GM18526 (cell line): ENCODE data around the gene MRPL2.

Experiments used
- POLR2A ChIP-seq: IDR thresholded peaks from 3 replicates; pipeline ENCODE4 v1.6.1; 2011; ENCODE audit not compliant: insufficient read length; ENCODE audit errors: extremely low read depth

The MRPL2 gene

GRCh38 chr6:43020847-43021246 lies 38.4 kb downstream of the MRPL2 start:
- no peak for TF ChIP-seq POLR2A

GRCh38 chr6:43020052-43020705 lies 39.1 kb downstream of the MRPL2 start:
- TF ChIP-seq POLR2A = no peak

- TF ChIP-seq POLR2A = no peak
Observed at GRCh38 chr6:43019152-43019551, 40.1 kb downstream of the MRPL2 start.

GRCh38 chr6:43016943-43017334 lies 42.3 kb downstream of the MRPL2 start:
- TF ChIP-seq POLR2A = no peak

GRCh38 chr6:43016176-43016942 lies 42.9 kb downstream of the MRPL2 start:
- TF ChIP-seq POLR2A = no peak

GRCh38 chr6:43014434-43014909 lies 44.8 kb downstream of the MRPL2 start:
- no peak for TF ChIP-seq POLR2A

GRCh38 chr6:43013843-43014433 lies 45.3 kb downstream of the MRPL2 start, which contains the start of the genes KLHDC3 and MEA1:
Gene KLHDC3, plus strand, starts transcription at chr6:43014249. Its CDS starts 2,944 bp downstream, at chr6:43017193.
Gene MEA1, minus strand, starts transcription at chr6:43013946. Its CDS starts 133 bp downstream, at chr6:43013813.
- TF ChIP-seq POLR2A = peak; percentile 73

GRCh38 chr6:43013097-43013842 lies 46.0 kb downstream of the MRPL2 start:
- TF ChIP-seq POLR2A = no peak

- TF ChIP-seq POLR2A = no peak
Observed at GRCh38 chr6:43012364-43012763, 46.9 kb downstream of the MRPL2 start.

- no peak for TF ChIP-seq POLR2A
Observed at GRCh38 chr6:43011207-43011606, 48.0 kb downstream of the MRPL2 start.

- no peak for TF ChIP-seq POLR2A
Observed at GRCh38 chr6:43009124-43009523, 50.1 kb downstream of the MRPL2 start.

GRCh38 chr6:43007126-43007525 lies 52.1 kb downstream of the MRPL2 start:
- no peak for TF ChIP-seq POLR2A

GRCh38 chr6:43006251-43006650 lies 53.0 kb downstream of the MRPL2 start:
- no peak for TF ChIP-seq POLR2A

GRCh38 chr6:43005844-43006243 lies 53.4 kb downstream of the MRPL2 start:
- TF ChIP-seq POLR2A = no peak
